H7 (cell line): ENCODE measurements around the gene KPNA5. TPM values are rescaled to one million over a fixed set of nuclear protein-coding genes. Genes with fewer than 3 reads are reported as not detected.

ENCODE experiments used
- DNase-seq: peaks from one replicate; pipeline ENCODE4 v3.0.0; 2012
- H3K27me3 ChIP-seq: 2 replicates; pipeline ENCODE4 v1.6.0; 2011; ENCODE audit warnings: mild to moderate bottlenecking, low read length; ENCODE audit not compliant: control insufficient read depth, insufficient read depth
- H3K36me3 ChIP-seq: replicated peaks from 2 replicates; pipeline ENCODE4 v1.5.1; 2011; ENCODE audit warnings: low read length; ENCODE audit not compliant: control insufficient read depth, insufficient read depth
- H3K4me3 ChIP-seq: 2 replicates; pipeline ENCODE4 v1.5.1; 2011; ENCODE audit warnings: low read depth, mild to moderate bottlenecking, control low read depth, low read length, moderate library complexity; ENCODE audit not compliant: insufficient read depth
- total RNA-seq: library from RNA; depleted of rRNA; stranded (reverse); fragments of >200 nt; shearing (Covaris generic); gene quantifications from 2 replicates; pipeline ENCODE4 v1.2.3, GENCODE V29; 2014; rRNA removed

The KPNA5 gene
- total RNA-seq, 1 experiment from 2014 or later: 8.6 TPM

GRCh38 chr6:116783852-116784251 lies 102.8 kb downstream of the KPNA5 start:
- no peak overlapping the region for H3K4me3 ChIP-seq
- DNase-seq: no peak
- H3K36me3 ChIP-seq: no peaks in the 10 kb centered on the region
- H3K27me3 ChIP-seq: no peaks in the 10 kb centered on the region

Other genes starting within 250 kb of the KPNA5 start
- gene CALHM6, start 219.8 kb upstream of the KPNA5 start, total RNA-seq: 0.45 and 2.1 TPM in 2 replicates
- under 0.01 and 0.04 TPM in 2 replicates for gene CALHM5, start 169.6 kb upstream of the KPNA5 start, total RNA-seq
- not detected in 2 replicates for gene TRAPPC3L, start 135.5 kb upstream of the KPNA5 start, total RNA-seq
- not detected in 2 replicates for gene CALHM4, start 127.5 kb upstream of the KPNA5 start, total RNA-seq
- 31.4 and 36.4 TPM in 2 replicates for gene RWDD1, start 109.7 kb upstream of the KPNA5 start, total RNA-seq
- 0.03 TPM in 1 of 2 replicates, not detected in the other for gene RSPH4A, start 64.7 kb upstream of the KPNA5 start, total RNA-seq
- 18.9 and 24.2 TPM in 2 replicates for gene ZUP1, start 12.4 kb upstream of the KPNA5 start, total RNA-seq
- gene FAM162B, start 84.5 kb downstream of the KPNA5 start, total RNA-seq: 1.5 and 1.6 TPM in 2 replicates
- 0.11 TPM in 1 of 2 replicates, not detected in the other for gene GPRC6A, start 147.9 kb downstream of the KPNA5 start, total RNA-seq
- gene RFX6, start 196.0 kb downstream of the KPNA5 start, total RNA-seq: not detected in 2 replicates